NT2/D1 (cell line): ENCODE data around the gene TMEM132C.

Experiments
- SUZ12 ChIP-seq: IDR thresholded peaks from 2 replicates; pipeline ENCODE4 v1.6.1; 2011; ENCODE audit not compliant: insufficient read length, insufficient read depth; ENCODE audit errors: extremely low read depth
- YY1 ChIP-seq: IDR thresholded peaks from 2 replicates; pipeline ENCODE4 v1.6.1; 2011; ENCODE audit not compliant: insufficient read length, insufficient read depth
- ZNF274 ChIP-seq: IDR thresholded peaks from 2 replicates; pipeline ENCODE4 v1.6.1; 2011; ENCODE audit warnings: mild to moderate bottlenecking, low read depth, low read length

GRCh38 chr12:128318341-128318740 is 51.4 kb downstream of the TMEM132C start:
- no peak for TF ChIP-seq YY1
- TF ChIP-seq ZNF274: no peak
- TF ChIP-seq SUZ12: no peak
